HepG2 (cell line): ENCODE results near the gene PTK7. TPM values are rescaled to one million over a fixed set of nuclear protein-coding genes. Genes with fewer than 3 reads are reported as not detected.

ENCODE experiments used
- CCDC6 ChIP-seq: sonication (generic); formaldehyde crosslinking; IDR thresholded peaks from 2 replicates; pipeline ENCODE4 v1.8.1; 2022; ENCODE audit warnings: mild to moderate bottlenecking, missing genetic modification reagents, moderate library complexity
- FLYWCH1 ChIP-seq: sonication (generic); formaldehyde crosslinking; IDR thresholded peaks from 2 replicates; pipeline ENCODE4 v1.8.1; 2023; ENCODE audit warnings: mild to moderate bottlenecking, missing genetic modification reagents
- FOXK2 ChIP-seq: fragments of 450-650 bp; IDR thresholded peaks from 2 replicates; pipeline ENCODE4 v1.6.1; 2016
- GATA4 ChIP-seq: sonication (generic); IDR thresholded peaks from 2 replicates; pipeline ENCODE4 v1.6.1; 2016; ENCODE audit warnings: antibody characterized with exemption, low read depth, borderline replicate concordance
- MBNL3 ChIP-seq: fragments of 250-450 bp; sonication (Bioruptor Pico); conservative IDR thresholded peaks from 2 replicates; pipeline ENCODE4 v1.8.0; 2022; ENCODE audit warnings: mild to moderate bottlenecking, inconsistent platforms
- MTA1 ChIP-seq: sonication (generic); formaldehyde crosslinking; IDR thresholded peaks from 2 replicates; pipeline ENCODE4 v1.4.0; 2020; ENCODE audit warnings: missing genetic modification reagents, mild to moderate bottlenecking, borderline replicate concordance
- NR2F6 ChIP-seq, 2 experiments: IDR thresholded peaks; 2 replicates each; pipeline ENCODE4 v1.6.1; 2016; ENCODE audit warnings: antibody characterized with exemption in 1 of 2, mild to moderate bottlenecking in 1 of 2
- RBAK ChIP-seq: sonication (generic); formaldehyde crosslinking; IDR thresholded peaks from 2 replicates; pipeline ENCODE4 v1.5.1; 2020; ENCODE audit warnings: mild to moderate bottlenecking, missing genetic modification reagents
- REPIN1 ChIP-seq: sonication (generic); formaldehyde crosslinking; IDR thresholded peaks from 2 replicates; pipeline ENCODE4 v1.8.0; 2022; ENCODE audit warnings: missing genetic modification reagents, low read depth, mild to moderate bottlenecking, borderline replicate concordance
- XBP1 ChIP-seq: sonication (generic); formaldehyde crosslinking; IDR thresholded peaks from 2 replicates; pipeline ENCODE4 v1.5.0; 2020; ENCODE audit warnings: missing genetic modification reagents
- ZBTB7A ChIP-seq: sonication (generic); formaldehyde crosslinking; IDR thresholded peaks from 2 replicates; pipeline ENCODE4 v1.8.0; 2022; ENCODE audit warnings: mild to moderate bottlenecking, missing genetic modification reagents
- ZFP36 ChIP-seq: fragments of 150-350 bp; IDR thresholded peaks from 2 replicates; pipeline ENCODE4 v1.6.1; 2018; ENCODE audit warnings: borderline replicate concordance, low read length, low read depth; ENCODE audit not compliant: partially characterized antibody
- ZKSCAN8 ChIP-seq: IDR thresholded peaks from 2 replicates; pipeline ENCODE4 v1.6.1; 2016; ENCODE audit warnings: borderline replicate concordance, missing genetic modification reagents, missing compliant biosample characterization
- ZNF230 ChIP-seq: sonication (generic); formaldehyde crosslinking; IDR thresholded peaks from 2 replicates; pipeline ENCODE4 v1.4.0; 2020; ENCODE audit warnings: mild to moderate bottlenecking, missing genetic modification reagents
- ZNF264 ChIP-seq: sonication (generic); formaldehyde crosslinking; IDR thresholded peaks from 2 replicates; pipeline ENCODE4 v1.4.0; 2020; ENCODE audit warnings: missing genetic modification reagents
- ZNF567 ChIP-seq: sonication (generic); formaldehyde crosslinking; IDR thresholded peaks from 2 replicates; pipeline ENCODE4 v1.8.1; 2023; ENCODE audit warnings: mild to moderate bottlenecking, missing genetic modification reagents, borderline replicate concordance
- ZNF619 ChIP-seq: sonication (generic); formaldehyde crosslinking; IDR thresholded peaks from 2 replicates; pipeline ENCODE4 v1.4.0; 2020; ENCODE audit warnings: mild to moderate bottlenecking, missing genetic modification reagents
- polyA plus RNA-seq, 8 experiments: library from polyadenylated mRNA; depleted of rRNA in 3 of 8; stranded (reverse) in 7 of 8; unstranded in 1 of 8; fragments of >200 nt; fragmentation: Illumina TruSeq in 4 of 8; extraction: Trizol in 4 of 8; gene quantifications; 2 replicates each; pipeline versions ENCODE4 v1.2.1 to v1.2.3, GENCODE V29; 2011 to 2016; ENCODE audit warnings: low read depth in 4 of 8, missing spikeins in 1 of 8, mixed read lengths in 1 of 8; ENCODE audit not compliant: insufficient read depth in 1 of 8
- total RNA-seq, 5 experiments: library from RNA; depleted of rRNA; stranded (reverse); fragments of >200 nt; fragmentation: Illumina TruSeq; extraction: Trizol; gene quantifications; 2 replicates each; pipeline ENCODE4 v1.2.3, GENCODE V29; 2016; ENCODE audit warnings: low read depth in 1 of 5
- TF ChIP-seq, protein P1 (sequence below), 2 experiments: sonication (generic) in 1 of 2; formaldehyde crosslinking in 1 of 2; IDR thresholded peaks; 2 replicates each; pipeline versions ENCODE4 v1.6.1 to v1.9.0; 2014 to 2022; ENCODE audit warnings: antibody characterized with exemption in 1 of 2, borderline replicate concordance in 1 of 2, inconsistent platforms in 1 of 2, low read depth in 1 of 2, missing genetic modification reagents in 1 of 2
- TF ChIP-seq, protein P2 (sequence below): sonication (generic); formaldehyde crosslinking; IDR thresholded peaks from 2 replicates; pipeline ENCODE4 v1.5.0; 2020; ENCODE audit warnings: missing genetic modification reagents

Gene PTK7
- total and polyA plus RNA-seq, 2 of the 13 experiments (the other 11 are each of a cell fraction or from before 2014, with no cell fraction given), result 98.5 to 99.8 TPM

DNA sequence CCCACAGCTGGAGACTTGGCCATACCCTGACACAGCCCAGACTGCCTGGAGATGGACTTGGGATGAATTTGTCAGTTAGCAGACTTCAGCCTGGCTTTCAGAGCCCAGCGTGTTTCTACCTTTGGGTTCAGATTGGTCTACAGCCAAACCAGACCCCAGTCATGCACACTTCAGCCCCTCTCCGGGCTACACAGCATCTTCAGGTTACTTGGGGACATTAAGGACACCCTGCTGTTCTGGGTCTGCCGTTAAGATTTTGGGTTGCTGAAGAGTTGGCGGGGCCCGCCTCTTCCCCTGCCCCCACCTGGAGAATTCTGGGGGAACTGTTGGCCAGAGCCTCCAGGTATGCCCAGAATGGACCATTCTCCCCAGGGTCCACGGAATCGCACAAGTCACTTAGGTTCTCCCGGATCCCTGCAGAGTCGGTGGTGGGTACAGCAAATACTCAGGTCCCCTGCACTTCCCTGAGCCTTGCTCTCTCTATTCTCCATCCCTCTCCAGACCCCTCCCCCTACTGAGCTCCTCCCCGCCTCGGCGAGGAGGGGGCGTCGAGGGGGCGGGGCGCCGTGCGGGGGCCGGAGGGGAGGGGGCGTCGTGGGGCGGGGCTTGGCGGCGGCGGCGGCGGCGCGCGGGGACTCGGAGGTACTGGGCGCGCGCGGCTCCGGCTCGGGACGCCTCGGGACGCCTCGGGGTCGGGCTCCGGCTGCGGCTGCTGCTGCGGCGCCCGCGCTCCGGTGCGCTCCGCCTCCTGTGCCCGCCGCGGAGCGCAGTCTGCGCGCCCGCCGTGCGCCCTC, at the start of gene PTK7 (continued):
- no peak for TF ChIP-seq ZNF619
- no peak for TF ChIP-seq ZNF567
- no peak for TF ChIP-seq ZNF264
- TF ChIP-seq ZKSCAN8 (CRISPR knock-in tag), result no peak
- TF ChIP-seq, protein P1, sequence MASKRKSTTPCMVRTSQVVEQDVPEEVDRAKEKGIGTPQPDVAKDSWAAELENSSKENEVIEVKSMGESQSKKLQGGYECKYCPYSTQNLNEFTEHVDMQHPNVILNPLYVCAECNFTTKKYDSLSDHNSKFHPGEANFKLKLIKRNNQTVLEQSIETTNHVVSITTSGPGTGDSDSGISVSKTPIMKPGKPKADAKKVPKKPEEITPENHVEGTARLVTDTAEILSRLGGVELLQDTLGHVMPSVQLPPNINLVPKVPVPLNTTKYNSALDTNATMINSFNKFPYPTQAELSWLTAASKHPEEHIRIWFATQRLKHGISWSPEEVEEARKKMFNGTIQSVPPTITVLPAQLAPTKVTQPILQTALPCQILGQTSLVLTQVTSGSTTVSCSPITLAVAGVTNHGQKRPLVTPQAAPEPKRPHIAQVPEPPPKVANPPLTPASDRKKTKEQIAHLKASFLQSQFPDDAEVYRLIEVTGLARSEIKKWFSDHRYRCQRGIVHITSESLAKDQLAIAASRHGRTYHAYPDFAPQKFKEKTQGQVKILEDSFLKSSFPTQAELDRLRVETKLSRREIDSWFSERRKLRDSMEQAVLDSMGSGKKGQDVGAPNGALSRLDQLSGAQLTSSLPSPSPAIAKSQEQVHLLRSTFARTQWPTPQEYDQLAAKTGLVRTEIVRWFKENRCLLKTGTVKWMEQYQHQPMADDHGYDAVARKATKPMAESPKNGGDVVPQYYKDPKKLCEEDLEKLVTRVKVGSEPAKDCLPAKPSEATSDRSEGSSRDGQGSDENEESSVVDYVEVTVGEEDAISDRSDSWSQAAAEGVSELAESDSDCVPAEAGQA (IDR thresholded peaks at IDR 0.05; ENCODE audit: low read depth), result no peak
- TF ChIP-seq, protein P1 (CRISPR knock-in tag; IDR thresholded peaks at IDR 0.05; ENCODE audit: borderline replicate concordance), result no peak
- TF ChIP-seq REPIN1 (CRISPR knock-in tag), result no peak
- TF ChIP-seq ZNF230 (CRISPR knock-in tag), result no peak
- no peak for TF ChIP-seq XBP1
- TF ChIP-seq, protein P2, sequence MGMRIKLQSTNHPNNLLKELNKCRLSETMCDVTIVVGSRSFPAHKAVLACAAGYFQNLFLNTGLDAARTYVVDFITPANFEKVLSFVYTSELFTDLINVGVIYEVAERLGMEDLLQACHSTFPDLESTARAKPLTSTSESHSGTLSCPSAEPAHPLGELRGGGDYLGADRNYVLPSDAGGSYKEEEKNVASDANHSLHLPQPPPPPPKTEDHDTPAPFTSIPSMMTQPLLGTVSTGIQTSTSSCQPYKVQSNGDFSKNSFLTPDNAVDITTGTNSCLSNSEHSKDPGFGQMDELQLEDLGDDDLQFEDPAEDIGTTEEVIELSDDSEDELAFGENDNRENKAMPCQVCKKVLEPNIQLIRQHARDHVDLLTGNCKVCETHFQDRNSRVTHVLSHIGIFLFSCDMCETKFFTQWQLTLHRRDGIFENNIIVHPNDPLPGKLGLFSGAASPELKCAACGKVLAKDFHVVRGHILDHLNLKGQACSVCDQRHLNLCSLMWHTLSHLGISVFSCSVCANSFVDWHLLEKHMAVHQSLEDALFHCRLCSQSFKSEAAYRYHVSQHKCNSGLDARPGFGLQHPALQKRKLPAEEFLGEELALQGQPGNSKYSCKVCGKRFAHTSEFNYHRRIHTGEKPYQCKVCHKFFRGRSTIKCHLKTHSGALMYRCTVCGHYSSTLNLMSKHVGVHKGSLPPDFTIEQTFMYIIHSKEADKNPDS, result no peak
- peak; percentile 80; the same call in 1 of the 2 replicates for TF ChIP-seq ZBTB7A (CRISPR knock-in tag)
- TF ChIP-seq FLYWCH1 (CRISPR knock-in tag), result no peak
- no peak for TF ChIP-seq MTA1 (CRISPR knock-in tag)
- no peak for TF ChIP-seq NR2F6 (IDR thresholded peaks at IDR 0.05)
- no peak for TF ChIP-seq NR2F6 (CRISPR knock-in tag; IDR thresholded peaks at IDR 0.05)
- peak; percentile 62; the same call in 1 of the 2 replicates for TF ChIP-seq CCDC6 (CRISPR knock-in tag)
- no peak for TF ChIP-seq ZFP36
- TF ChIP-seq RBAK (CRISPR knock-in tag), result no peak
- no peak for TF ChIP-seq MBNL3 (CRISPR knock-in tag)
- TF ChIP-seq GATA4, result peak; percentile 17; the same call in 1 of the 2 replicates
- TF ChIP-seq FOXK2, result no peak
